Measurements from ENCODE around the gene C2CD5.
"Not testable (repeated sequence)": the region's sequence is repeated elsewhere in the genome, so short reads cannot be mapped to it uniquely, and the experiment has no call there.

Gene C2CD5

GRCh38 chr12:22536346-22536945 lies 7.9 kb downstream of the C2CD5 start:
- DNase-seq: no peak

GRCh38 chr12:22535478-22535877 lies 8.9 kb downstream of the C2CD5 start:
- DNase-seq: no peak

DNA sequence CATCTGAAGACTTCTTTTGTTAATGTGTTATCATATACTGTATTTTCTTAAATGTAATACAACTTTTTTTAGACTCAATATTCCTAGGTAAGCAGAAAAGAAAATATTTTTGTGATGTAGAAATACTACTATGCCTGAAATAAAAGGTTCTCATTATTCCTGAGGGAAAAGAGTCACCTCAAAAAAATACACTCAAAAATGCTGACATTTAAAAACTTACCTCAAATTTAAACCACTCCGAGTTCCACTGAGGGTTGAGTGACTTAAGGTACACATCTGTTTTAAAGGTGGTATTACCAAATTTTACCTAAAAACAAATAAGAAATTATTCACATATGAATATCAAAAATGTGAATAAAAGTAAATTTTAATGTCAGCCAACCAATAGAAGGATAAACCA lies 9.3 kb downstream of the C2CD5 start:
- no peak for DNase-seq

DNA sequence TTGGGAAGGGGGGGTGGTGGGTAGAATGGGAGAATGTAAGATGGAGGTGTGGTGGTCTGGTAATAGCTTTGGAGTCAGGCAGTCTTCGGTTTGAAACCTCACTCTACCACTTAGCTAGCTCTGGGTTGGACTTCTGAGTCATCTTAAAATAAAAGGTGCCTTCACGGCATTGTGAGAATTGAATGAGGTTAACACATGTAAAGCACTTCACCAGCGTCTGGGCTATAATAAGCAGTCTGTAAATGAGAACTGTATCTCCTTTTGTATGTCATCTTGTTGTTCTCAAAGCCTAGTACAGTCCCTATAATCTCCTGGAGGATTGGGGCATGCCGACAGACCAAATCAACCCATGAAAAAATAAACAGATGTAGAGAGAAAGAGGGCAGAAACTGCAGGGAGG lies 11.2 kb downstream of the C2CD5 start:
- no peak for DNase-seq

GRCh38 chr12:22532317-22532716 lies 12.0 kb downstream of the C2CD5 start:
- no peak for DNase-seq

GRCh38 chr12:22531205-22531604 lies 13.1 kb downstream of the C2CD5 start:
- DNase-seq: no peak

DNA sequence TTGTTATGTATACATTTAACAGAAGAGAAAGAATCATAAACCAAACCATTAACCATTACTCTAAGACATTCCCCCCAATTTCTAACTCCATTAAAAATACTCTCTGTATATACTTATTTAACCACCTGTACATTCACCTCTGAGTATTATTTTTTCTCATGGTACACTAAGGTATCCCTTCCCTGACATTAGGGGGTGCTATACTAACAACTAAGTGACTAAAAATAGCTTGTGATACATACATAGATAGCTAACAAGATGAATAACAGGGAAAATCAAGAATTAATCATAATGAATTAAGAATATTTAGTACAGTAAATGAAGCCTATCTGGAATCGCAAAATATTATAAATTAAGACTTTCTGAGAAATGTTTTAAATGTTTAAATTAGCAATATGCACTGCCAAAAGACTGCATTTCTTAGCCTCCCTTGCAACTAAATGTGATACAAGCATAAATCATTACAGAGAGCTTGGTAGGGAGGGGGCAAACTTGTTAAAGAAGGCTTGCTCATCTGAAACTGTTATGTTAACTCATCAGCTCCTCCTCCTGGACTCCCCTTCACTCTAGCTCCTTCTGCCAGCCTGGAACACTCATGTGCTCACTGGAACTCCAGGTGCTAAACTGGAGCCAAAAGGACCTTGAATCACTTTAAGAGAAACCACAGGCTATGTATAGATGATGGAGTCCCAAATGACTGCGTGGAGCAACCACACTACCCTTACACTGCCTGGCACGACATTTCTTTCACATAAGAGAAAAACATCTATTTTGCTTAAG lies 14.9 kb downstream of the C2CD5 start:
- no peak for DNase-seq

DNA sequence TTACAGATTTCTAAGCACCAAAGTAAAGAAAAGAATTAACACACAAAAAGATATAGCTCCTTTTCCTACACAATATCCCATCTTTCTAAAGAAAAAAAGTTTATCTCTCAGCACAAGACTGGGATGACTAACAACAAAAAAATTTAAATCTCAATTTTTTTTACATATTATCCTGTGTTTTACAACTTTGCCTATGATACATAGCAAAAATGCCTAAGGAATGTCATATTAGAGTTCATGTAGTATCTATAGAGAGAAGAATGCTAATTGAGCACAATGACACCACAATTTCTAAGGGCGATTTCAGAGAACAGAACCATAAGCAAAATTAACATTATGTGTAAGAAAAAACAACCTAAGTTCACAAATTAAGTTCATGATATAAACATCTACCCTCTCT lies 16.3 kb downstream of the C2CD5 start:
- DNase-seq: no peak

DNA sequence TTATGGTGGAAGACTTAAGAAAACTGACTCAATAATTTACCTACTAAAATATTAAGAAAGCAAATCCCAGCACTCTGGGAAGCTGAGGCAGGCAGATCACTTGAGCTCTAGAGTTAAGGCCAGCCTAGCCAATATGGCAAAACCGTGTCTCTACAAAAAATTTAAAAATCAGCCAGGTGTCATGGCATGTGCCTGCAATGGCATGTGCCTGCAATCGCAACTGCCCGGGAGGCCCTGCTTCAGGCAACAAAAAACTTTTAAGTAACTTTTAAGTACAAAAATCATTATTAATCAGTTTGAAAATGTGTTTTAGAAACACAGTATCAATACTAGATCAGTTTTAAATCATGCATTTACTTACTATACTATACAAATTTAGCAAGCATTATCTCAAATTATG lies 17.5 kb downstream of the C2CD5 start:
- no peak for DNase-seq

DNA sequence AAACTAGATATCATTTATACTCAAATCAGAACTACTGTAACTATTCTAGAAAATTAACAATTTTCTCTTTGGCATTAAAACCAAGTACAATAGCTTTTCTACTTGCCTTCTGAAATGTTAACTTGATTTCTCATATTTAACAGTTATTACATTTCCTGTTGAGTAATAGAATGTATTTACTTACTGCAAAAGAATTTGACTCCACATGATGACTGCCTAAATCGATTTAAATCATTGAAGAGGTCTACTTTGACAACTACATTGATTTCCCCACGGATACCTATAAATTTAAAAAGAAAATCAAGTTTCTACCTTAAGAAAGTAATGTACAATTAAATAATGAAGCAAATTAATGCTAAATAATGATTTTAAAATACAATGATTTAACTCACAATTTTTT lies 18.9 kb downstream of the C2CD5 start:
- no peak for DNase-seq

GRCh38 chr12:22518998-22519397 lies 25.3 kb downstream of the C2CD5 start:
- no peak for DNase-seq

DNA sequence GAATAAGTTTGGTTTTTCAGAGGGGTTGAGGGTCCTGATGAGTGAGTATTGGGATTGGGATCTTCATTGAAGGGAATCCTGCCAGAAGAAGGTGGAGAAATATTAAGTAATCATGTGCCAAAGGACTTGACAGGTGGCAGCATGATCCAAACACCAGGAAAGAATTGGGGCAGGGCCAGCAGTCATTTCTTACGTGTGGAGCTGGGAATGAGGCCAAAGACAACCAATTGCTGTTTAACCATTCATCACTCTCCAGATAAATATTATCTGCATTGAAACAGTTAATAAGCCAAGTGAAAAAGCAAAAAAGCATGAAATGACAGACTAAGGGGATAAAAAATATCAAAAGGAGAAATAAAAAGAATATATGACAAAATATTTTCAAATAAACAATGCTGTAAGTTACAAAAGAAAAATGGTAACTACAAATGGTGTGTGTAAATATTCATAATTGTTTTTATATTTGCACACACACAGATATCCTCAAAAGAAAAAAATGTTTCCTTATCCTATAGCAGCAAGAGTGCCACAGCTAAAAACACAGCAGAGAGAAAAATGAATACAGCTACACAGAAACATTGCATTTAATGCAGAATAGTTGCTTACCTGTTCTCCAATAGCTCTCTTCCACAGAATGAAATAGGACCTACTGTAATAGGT lies 26.2 kb downstream of the C2CD5 start:
- DNase-seq: no peak

DNA sequence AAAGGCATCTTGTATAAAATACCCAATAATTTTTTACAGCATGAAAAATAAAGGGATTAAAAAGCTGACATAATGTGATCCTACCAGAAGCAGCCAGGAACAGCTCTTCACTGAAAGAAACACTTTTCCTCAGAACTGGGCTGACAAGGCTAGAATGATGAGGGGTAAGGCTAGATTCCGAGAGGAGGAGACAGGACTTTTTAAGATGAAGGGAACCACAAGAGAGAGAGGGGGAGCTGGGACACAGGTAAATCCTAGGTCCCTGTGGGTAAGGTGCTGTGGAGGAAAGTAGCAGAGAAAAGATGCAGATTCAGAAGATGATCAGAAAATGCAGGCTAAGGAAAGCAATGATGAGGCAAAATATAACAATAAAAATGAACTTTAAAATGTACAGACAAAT lies 29.5 kb downstream of the C2CD5 start:
- no peak for DNase-seq

- no peak for DNase-seq
These were observed 38.5 kb downstream of the C2CD5 start for GRCh38 chr12:22505826-22506225.

DNA sequence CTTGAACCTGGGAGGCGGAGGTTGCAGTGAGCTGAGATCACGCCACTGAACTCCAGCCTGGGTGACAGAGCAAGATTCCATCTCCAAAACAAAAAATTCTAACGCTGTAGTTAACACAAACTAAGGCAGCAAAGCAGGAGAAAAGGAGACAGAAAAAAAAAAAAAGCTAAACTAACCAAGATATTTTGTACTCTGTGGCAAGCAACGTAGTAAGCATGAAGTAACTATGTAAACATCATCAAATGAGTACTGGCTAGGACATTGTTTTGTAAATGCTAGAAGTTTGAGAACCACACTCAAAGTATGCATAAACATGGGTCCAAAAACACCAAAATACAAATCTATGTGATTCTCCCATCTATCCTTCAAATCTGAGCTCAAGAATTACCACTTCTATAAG lies 44.2 kb downstream of the C2CD5 start:
- no peak for DNase-seq

- no peak for DNase-seq
These were observed 44.9 kb downstream of the C2CD5 start for GRCh38 chr12:22499445-22499844.

- no peak for DNase-seq
These were observed 50.0 kb downstream of the C2CD5 start for GRCh38 chr12:22494319-22494718.

DNA sequence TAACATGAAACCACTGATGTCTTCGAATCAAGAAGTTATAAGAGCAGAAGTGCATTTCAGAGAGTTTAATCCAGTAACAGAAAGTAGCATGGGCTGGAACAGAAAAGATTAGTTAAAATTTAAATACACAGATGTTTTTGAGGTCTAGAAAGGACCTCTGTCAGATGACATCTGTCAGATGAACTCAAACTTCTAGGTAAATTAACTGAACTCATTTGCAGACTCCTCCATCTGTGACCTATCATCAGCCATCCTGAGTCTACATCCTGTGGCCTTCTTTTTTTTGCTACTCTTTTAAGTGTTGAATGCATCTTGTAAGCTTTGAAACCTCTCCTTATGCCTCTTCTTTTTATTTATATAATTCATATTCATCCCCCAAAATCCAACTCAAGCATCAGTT lies 53.3 kb downstream of the C2CD5 start:
- no peak for DNase-seq

DNA sequence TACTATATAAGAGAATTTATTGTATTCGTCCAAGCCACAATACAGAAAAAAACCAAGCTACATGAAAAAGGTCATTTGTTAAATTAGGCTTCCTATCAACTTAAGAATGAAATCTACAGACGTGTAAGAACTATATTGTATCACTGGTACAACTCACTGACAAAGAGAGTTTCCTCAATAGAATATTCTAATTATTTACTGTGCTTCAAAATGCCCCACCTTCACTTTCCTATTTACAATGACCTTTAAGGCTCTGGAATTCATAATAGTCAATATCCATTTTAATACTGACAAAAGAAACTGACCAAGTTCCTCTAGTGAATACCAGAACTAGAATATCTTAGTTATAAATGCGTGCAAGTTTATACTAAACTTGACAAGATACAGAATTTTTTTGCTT lies 55.9 kb downstream of the C2CD5 start:
- DNase-seq: no peak

GRCh38 chr12:22487683-22488082 lies 56.7 kb downstream of the C2CD5 start:
- DNase-seq: not testable (repeated sequence)

DNA sequence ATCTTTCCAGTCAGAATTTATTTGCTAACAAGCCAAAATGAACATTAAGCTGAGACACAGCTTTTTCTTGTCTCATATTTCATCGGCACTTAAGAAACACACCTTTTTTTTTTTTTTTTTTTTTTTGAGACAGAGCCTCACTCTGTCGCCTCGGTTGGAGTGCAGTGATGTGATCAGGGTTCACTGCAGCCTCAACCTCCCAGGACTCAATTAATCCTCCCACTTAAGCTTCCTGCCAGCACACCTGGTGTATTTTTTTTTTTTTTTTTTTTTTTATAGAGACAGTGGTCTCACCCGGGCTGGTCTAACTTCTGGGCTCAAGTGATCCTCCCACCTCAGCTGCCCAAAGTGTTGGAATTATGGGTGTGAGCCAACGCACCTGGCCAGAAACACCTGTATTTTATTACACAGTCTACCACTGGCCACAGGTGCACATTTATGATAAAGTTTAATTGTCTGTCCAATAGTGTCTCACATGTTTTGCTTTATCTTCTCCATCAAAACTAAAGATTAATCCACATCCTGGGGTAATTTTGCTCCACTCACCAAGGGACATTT lies 62.7 kb downstream of the C2CD5 start:
- no peak for DNase-seq

DNA sequence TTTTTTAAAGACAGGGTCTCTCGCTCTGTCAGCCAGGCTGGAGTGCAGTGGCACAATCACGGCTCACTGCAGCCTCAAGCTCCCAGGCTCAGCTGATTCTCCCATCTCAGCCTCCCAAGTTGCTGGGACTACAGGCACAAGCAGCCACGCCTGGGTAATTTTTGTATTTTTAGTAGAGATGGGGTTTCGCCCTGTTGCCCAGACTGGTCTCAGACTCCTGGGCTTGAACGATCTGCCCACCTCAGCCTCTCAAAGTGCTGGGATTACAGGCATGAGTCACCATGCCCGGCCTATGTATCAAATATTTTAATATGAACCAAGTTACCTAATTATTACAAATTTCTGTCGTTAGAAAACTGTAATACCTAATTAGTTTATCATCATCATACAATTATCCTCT lies 63.5 kb downstream of the C2CD5 start:
- DNase-seq: not testable (repeated sequence)

GRCh38 chr12:22480016-22480415 lies 64.3 kb downstream of the C2CD5 start:
- no peak for DNase-seq

GRCh38 chr12:22477894-22478287 lies 66.5 kb downstream of the C2CD5 start:
- DNase-seq: no peak

Measured in NCI-H1048 (cell line).